ENCODE results near the gene ADAMTS17.

The ADAMTS17 gene

DNA sequence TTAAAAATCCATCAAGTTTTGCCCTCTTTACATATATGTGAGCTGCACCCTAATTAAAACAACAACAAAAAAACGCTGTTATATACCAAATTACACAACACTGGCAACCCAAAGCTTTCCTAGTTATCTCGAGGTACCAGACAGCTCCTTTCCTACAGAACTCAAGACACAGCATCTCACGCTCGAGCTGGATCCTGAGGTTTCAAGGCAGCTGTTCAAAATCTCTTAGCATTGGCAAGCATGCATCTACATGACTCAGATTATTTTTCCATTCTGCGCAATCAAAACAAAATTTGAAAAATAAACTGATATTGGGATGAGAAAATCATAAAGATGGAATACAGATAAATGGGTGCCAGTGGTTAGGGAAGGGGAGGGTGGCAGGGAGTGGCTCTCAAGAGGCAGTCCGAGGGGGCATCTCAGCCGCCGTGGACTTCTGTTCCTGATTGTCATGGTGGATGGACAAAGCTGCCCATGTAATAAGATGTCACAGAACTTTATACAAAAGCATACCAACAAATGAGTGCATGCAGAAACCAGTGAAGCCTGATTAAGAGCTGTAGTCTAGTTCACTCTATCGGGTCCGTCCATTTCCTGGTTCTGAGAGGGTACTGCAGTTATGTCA lies 91.5 kb downstream of the ADAMTS17 start:
- TF ChIP-seq, protein P1, sequence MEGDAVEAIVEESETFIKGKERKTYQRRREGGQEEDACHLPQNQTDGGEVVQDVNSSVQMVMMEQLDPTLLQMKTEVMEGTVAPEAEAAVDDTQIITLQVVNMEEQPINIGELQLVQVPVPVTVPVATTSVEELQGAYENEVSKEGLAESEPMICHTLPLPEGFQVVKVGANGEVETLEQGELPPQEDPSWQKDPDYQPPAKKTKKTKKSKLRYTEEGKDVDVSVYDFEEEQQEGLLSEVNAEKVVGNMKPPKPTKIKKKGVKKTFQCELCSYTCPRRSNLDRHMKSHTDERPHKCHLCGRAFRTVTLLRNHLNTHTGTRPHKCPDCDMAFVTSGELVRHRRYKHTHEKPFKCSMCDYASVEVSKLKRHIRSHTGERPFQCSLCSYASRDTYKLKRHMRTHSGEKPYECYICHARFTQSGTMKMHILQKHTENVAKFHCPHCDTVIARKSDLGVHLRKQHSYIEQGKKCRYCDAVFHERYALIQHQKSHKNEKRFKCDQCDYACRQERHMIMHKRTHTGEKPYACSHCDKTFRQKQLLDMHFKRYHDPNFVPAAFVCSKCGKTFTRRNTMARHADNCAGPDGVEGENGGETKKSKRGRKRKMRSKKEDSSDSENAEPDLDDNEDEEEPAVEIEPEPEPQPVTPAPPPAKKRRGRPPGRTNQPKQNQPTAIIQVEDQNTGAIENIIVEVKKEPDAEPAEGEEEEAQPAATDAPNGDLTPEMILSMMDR (IDR thresholded peaks at IDR 0.05): no peak

DNA sequence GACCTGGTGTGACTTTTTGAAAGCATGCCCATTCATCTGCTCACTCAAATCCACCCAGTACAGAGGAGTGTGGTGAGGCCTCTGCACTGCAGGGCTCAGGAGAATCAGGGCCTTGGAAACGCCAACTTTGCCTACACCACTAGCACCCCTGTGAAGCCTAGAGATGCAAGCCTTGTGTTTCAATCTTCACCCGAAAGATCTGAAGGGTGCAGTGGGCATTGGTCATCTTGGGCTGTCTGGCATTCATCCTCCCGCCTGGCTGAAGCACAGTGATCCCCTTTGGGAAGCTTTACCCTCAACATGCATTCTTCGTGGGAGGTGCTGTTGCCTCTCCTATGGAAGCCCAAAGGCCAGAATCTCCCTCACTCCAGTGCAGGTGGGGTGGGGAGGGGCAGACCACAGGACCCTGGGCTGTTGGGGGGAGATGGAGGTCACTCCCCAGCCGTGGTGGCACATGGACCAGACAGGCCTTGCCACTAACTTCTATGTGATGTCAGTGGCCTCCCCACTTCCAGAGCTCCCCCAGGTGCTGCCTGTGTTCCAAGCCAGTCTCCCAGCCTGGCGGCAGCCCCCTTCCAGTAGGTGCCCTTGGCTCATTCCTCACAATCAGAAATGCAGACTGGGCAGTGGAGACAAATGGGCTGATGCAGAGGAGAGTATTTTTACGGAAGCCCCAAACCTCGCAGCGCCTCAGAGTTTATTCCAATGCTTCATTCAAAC lies 92.5 kb downstream of the ADAMTS17 start:
- TF ChIP-seq, protein P1 (IDR thresholded peaks at IDR 0.05): no peak

DNA sequence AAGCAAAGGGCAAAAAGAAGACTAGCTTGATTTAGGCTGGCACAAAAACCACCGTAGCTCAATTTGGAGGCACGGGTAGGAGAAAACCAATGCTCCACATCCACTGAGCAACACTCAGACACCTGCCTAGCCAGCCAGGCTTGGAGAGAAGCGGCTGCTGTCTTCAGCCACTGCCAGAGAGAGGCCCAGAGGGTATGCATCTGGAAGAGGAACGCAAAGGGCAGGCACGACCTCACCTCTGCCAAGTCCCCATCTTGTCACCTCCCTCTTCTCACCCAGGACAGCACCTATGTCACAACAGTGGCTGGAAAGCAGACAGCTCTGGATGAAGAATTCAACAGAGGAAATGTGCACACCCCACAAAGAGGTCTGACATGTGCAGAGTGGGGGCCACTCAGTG lies 93.5 kb downstream of the ADAMTS17 start:
- TF ChIP-seq, protein P1 (IDR thresholded peaks at IDR 0.05): no peak

DNA sequence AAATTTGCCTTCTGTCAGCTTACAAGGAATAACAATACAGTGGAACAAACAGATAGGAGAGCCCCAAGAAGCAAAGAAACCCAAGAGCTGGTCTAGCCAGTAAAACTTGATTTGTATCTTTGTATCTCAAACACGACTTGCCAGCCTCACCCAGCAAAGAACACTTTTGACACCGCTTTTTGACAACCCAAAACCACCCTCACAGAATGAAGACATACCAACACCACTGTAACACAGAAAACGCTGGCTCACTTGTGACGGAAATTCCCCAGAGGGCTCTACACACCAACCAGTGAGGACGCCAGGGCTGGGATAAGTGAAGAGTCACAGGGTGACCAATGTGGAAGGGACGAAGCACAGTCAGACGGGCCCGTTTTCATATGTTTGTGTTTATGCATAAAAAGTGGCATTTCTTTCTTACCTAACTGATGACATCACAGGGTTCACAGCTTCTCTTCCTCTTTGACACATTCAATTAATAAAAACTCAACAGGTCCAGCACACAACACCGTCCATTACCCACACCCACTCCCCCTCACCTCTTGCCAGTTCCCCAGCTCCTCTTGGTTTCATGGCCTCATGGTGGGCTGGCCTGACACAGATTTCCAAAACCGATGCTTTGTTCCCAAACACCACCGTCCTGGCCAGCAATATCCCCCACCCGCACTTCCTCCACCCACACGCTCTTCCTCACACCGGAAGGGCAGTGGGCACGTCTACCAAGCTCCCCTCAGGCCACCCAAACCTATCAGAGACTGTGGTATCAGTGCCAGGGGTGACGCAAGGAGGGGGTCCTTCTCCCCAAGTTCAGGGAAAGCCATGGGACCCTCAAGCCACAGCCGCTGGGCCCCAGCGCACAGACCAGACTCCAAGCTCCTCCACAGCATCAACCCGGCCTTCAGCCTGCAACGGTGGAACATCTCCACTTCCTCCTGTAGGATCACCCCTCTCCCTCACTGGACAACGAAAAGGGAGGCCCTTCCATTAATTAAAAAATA lies 94.2 kb downstream of the ADAMTS17 start:
- TF ChIP-seq, protein P1 (IDR thresholded peaks at IDR 0.05): no peak

DNA sequence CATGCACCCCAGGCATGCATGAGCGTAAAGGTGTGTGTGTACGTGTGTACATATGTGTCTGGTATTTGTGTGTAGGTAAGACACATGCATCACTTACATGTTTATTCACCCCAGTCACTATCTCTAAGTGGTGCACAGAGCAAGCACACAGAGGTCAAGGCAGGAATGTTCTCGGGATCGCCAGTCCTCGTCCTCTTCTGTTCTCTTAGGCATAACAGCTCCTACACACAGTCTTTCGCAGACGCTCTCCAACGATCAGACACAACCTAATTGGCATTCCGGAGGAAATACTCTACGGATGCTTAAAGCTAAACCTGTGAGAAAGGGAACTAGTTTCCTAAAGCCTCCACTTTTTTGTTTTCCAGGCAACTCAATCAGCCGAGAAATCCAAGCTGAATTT lies 95.9 kb downstream of the ADAMTS17 start:
- TF ChIP-seq, protein P1 (IDR thresholded peaks at IDR 0.05): no peak

DNA sequence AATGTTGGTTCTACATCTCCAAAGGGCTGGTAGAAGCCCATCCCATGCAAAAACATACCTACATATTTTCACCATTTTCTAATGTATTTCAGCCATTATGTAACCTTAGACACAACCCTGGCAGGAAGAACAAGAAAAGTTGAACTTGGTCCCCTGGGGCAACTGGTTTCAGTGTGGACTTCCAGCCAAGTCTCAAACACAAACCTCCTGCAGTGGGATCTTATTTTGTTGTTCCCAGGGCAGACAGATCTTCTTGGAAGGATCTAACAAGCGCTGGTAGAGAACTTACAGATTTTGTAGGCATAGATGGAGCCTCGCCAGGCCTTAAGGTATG lies 96.3 kb downstream of the ADAMTS17 start:
- TF ChIP-seq, protein P1 (IDR thresholded peaks at IDR 0.05): no peak

DNA sequence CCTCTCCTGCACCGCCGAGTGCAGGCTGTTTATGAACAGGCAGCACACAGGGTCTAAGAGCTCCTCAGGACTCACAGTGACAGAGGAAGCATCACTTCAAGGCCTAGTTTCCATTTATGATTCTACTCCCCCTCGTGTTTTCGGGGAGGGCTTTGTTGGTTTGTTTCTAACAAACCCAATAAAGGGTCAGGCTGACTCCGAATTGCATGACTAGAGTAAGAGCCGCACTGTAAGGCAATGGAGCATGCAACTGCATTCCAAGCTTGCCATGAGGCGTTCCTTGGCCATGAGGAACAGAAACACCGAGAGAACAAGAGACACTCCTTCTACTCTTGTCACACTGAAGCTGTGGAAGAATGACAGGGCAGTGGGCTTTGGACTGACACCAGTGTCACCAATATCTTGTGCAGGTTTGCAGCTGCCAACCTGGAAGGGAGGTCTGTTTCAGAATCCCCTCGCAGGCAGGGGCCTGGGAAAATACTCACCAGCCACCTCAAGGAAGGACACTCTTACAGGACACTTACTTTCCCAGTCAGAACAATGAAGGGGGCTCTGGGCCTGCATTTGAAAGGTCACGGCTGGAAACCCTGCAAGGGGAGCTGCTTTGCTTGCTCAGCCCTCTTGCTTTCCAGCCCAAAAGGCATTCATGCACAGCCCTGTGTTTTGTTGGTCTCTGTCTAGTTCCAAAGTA lies 96.8 kb downstream of the ADAMTS17 start:
- TF ChIP-seq, protein P1 (IDR thresholded peaks at IDR 0.05): no peak

Measured in LNCAP (cell line).